Neural progenitor cell (in vitro differentiated cells): ENCODE data around the gene TRIOBP. TPM values are rescaled to one million over a fixed set of nuclear protein-coding genes. Genes with fewer than 3 reads are reported as not detected.

ENCODE experiments used
- DNase-seq: peaks from one replicate; pipeline ENCODE4 v3.0.0-alpha.2; 2016; ENCODE audit warnings: low spot score
- H2AFZ ChIP-seq: fragments of 200-600 bp; sonication (generic); replicated peaks from 2 replicates; pipeline ENCODE4 v1.6.1; 2016; ENCODE audit warnings: antibody characterized with exemption
- H3F3A ChIP-seq: fragments of 200-600 bp; sonication (generic); 2 replicates; pipeline ENCODE4 v1.6.1; 2016; ENCODE audit warnings: antibody characterized with exemption, low read depth
- H3K27ac ChIP-seq: fragments of 200-600 bp; sonication (generic); 2 replicates; pipeline ENCODE4 v1.5.1; 2016; ENCODE audit warnings: mild to moderate bottlenecking
- H3K27me3 ChIP-seq: fragments of 200-600 bp; sonication (generic); 2 replicates; pipeline ENCODE4 v1.6.1; 2016; ENCODE audit warnings: mild to moderate bottlenecking, moderate library complexity
- H3K36me3 ChIP-seq: fragments of 200-600 bp; sonication (generic); 2 replicates; pipeline ENCODE4 v1.5.1; 2016
- H3K4me1 ChIP-seq: fragments of 200-600 bp; sonication (generic); 2 replicates; pipeline ENCODE4 v1.6.1; 2016; ENCODE audit warnings: mixed run types
- H3K4me2 ChIP-seq: fragments of 200-600 bp; sonication (generic); 2 replicates; pipeline ENCODE4 v1.6.1; 2016
- H3K4me3 ChIP-seq: fragments of 200-600 bp; sonication (generic); 2 replicates; pipeline ENCODE4 v1.5.1; 2016
- H3K79me2 ChIP-seq: fragments of 200-600 bp; sonication (generic); 2 replicates; pipeline ENCODE4 v1.6.1; 2016; ENCODE audit warnings: low read depth
- H3K9ac ChIP-seq: fragments of 200-600 bp; sonication (generic); 2 replicates; pipeline ENCODE4 v1.6.1; 2016
- H3K9me3 ChIP-seq: fragments of 200-600 bp; sonication (generic); 2 replicates; pipeline ENCODE4 v1.5.1; 2016; ENCODE audit warnings: low read depth
- H4K20me1 ChIP-seq: fragments of 200-600 bp; sonication (generic); 2 replicates; pipeline ENCODE4 v1.6.1; 2016; ENCODE audit warnings: low read depth
- H3K27ac Mint-ChIP-seq: 3 replicates; pipeline ENCODE4 v1.8.0; 2021; ENCODE audit warnings: mixed read lengths
- H3K27me3 Mint-ChIP-seq: 2 replicates; pipeline ENCODE4 v1.8.0; 2022; ENCODE audit warnings: low read depth, mild to moderate bottlenecking, inconsistent platforms, moderate library complexity, mixed read lengths; ENCODE audit not compliant: insufficient read depth
- H3K36me3 Mint-ChIP-seq: 3 replicates; pipeline ENCODE4 v1.8.0; 2021; ENCODE audit warnings: mixed read lengths
- H3K4me1 Mint-ChIP-seq: 3 replicates; pipeline ENCODE4 v1.8.0; 2021; ENCODE audit warnings: mixed read lengths
- H3K4me3 Mint-ChIP-seq: 3 replicates; pipeline ENCODE4 v1.8.0; 2021; ENCODE audit warnings: mild to moderate bottlenecking, moderate library complexity, mixed read lengths
- H3K9me3 Mint-ChIP-seq: 3 replicates; pipeline ENCODE4 v1.8.0; 2020; ENCODE audit warnings: mixed read lengths
- CTCF ChIP-seq: fragments of 200-600 bp; sonication (generic); IDR thresholded peaks from 2 replicates; pipeline ENCODE4 v1.5.1; 2017; ENCODE audit warnings: antibody characterized with exemption, mild to moderate bottlenecking
- EZH2 ChIP-seq: fragments of 200-600 bp; sonication (generic); IDR thresholded peaks from 2 replicates; pipeline ENCODE4 v1.6.1; 2017; ENCODE audit warnings: antibody characterized with exemption, mild to moderate bottlenecking, moderate library complexity
- EZH2phosphoT487 ChIP-seq: fragments of 200-600 bp; sonication (generic); IDR thresholded peaks from 2 replicates; pipeline ENCODE4 v1.6.1; 2017; ENCODE audit warnings: antibody characterized with exemption
- total RNA-seq: library from RNA; depleted of rRNA; stranded (reverse); fragments of >200 nt; gene quantifications from 2 replicates; pipeline ENCODE4 v1.2.3, GENCODE V29; 2015; ENCODE audit warnings: low replicate concordance

Gene TRIOBP
- total RNA-seq, 1 donor from 2014 or later: 25.2 TPM

GRCh38 chr22:37701141-37701786 lies 4.4 kb downstream of the TRIOBP start:
- Mint-ChIP-seq H3K9me3 (no peaks in the 10 kb centered on the region), H3K4me1 (peaks cover 7% of the 10 kb centered on the region), H3K4me3 (no peak overlapping the region), H3K27me3 (peaks cover 3% of the 10 kb centered on the region), H3K27ac (no peak overlapping the region), H3K36me3 (peaks cover 18% of the 10 kb centered on the region)
- Histone ChIP-seq H3K27ac (no peak overlapping the region), H4K20me1 (no peaks in the 10 kb centered on the region), H3K27me3 (no peaks in the 10 kb centered on the region), H3F3A (peaks cover 11% of the 10 kb centered on the region), H3K79me2 (no peaks in the 10 kb centered on the region), H3K4me2 (no peak overlapping the region), H3K4me3 (no peak overlapping the region), H3K36me3 (no peaks in the 10 kb centered on the region), H3K4me1 (peaks cover 4% of the 10 kb centered on the region), H3K9ac (no peak overlapping the region), H3K9me3 (no peaks in the 10 kb centered on the region), H2AFZ (no peak overlapping the region)
- no peak for DNase-seq
- TF ChIP-seq EZH2phosphoT487: no peak
- TF ChIP-seq EZH2: no peak
- no peak for TF ChIP-seq CTCF

- Histone ChIP-seq H3K9ac (no peak overlapping the region), H3K4me2 (no peak overlapping the region), H3K9me3 (no peaks in the 10 kb centered on the region), H4K20me1 (no peaks in the 10 kb centered on the region), H3K79me2 (no peaks in the 10 kb centered on the region), H3K27me3 (no peaks in the 10 kb centered on the region), H3K4me1 (no peaks in the 10 kb centered on the region), H3F3A (no peaks in the 10 kb centered on the region), H3K36me3 (no peaks in the 10 kb centered on the region), H2AFZ (no peak overlapping the region), H3K4me3 (no peak overlapping the region), H3K27ac (no peak overlapping the region)
- Mint-ChIP-seq H3K27me3 (peaks cover 6% of the 10 kb centered on the region), H3K4me3 (no peak overlapping the region), H3K4me1 (no peaks in the 10 kb centered on the region), H3K27ac (no peak overlapping the region), H3K9me3 (no peaks in the 10 kb centered on the region), H3K36me3 (peaks cover 23% of the 10 kb centered on the region)
- no peak for TF ChIP-seq EZH2
- no peak for TF ChIP-seq CTCF
- TF ChIP-seq EZH2phosphoT487: no peak
- DNase-seq: no peak
Measured at GRCh38 chr22:37703906-37704305, 7.1 kb downstream of the TRIOBP start.

- Histone ChIP-seq H3K4me1 (no peaks in the 10 kb centered on the region), H3K27ac (no peak overlapping the region), H3K9ac (no peak overlapping the region), H3K4me3 (no peak overlapping the region), H2AFZ (no peak overlapping the region), H3K27me3 (no peaks in the 10 kb centered on the region), H3F3A (no peaks in the 10 kb centered on the region), H3K9me3 (no peaks in the 10 kb centered on the region), H3K4me2 (no peak overlapping the region), H3K79me2 (no peaks in the 10 kb centered on the region), H3K36me3 (no peaks in the 10 kb centered on the region), H4K20me1 (no peaks in the 10 kb centered on the region)
- Mint-ChIP-seq H3K4me1 (no peaks in the 10 kb centered on the region), H3K9me3 (no peaks in the 10 kb centered on the region), H3K4me3 (no peak overlapping the region), H3K36me3 (peaks cover 21% of the 10 kb centered on the region), H3K27ac (no peak overlapping the region), H3K27me3 (peaks cover 6% of the 10 kb centered on the region)
- DNase-seq: no peak
- TF ChIP-seq CTCF: no peak
- no peak for TF ChIP-seq EZH2phosphoT487
- TF ChIP-seq EZH2: no peak
Measured at GRCh38 chr22:37704645-37705044, 7.8 kb downstream of the TRIOBP start.
